Activated CD4-positive, alpha-beta T cell treated with anti-CD3 and anti-CD28 coated beads, Interleukin-2, amount 50 U/mL, for 48 hours (primary cell): ENCODE data around the gene EPHB2.

Experiments
- DNase-seq, 2 experiments: peaks; one replicate each; pipeline ENCODE4 v3.0.0-alpha.2; 2020

EPHB2 gene

GRCh38 chr1:22963044-22963677 lies 252.5 kb downstream of the EPHB2 start:
- no peak for DNase-seq

DNA sequence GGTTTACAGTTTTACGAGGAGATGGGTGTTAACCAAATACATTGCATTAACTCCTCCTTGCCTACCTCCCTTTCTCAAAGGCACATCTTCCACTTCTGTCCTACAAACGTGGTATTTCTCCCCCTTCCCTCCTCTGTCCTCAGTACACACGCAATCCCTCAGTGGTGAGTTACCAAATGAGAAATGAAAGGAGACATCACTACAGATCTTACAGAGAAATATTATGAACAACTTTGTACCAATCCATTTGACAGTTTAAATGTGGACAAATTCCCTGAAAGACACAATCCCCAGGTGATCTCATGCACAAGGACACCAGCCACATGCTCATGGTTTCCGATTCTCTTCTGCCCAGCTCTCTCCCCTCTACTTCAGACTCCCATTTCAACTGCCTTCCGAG lies 255.7 kb downstream of the EPHB2 start:
- DNase-seq = no peak

- no peak for DNase-seq
Measured at GRCh38 chr1:22967833-22968232, 257.2 kb downstream of the EPHB2 start.

DNA sequence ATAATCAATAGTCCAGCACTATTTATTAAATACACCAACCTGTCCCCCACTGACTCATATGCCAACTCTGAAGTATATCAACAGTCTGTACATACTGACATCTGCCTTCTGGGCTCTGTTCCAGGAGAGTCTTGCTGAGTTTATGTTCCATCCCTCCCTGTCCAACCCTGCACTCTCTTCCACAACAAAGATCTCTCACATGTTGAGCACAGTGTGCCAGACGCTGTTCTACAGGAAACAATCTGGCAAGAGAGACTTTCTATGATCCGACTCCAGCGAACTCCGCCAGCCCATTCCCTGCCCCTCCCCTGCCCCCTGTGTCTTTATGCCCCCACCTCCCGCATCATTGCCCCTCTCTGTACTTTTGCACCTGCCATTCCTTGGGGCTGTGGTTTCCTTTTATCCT lies 258.7 kb downstream of the EPHB2 start:
- no peak for DNase-seq

- no peak for DNase-seq
Measured at GRCh38 chr1:22970096-22970495, 259.5 kb downstream of the EPHB2 start.
